ENCODE data around the gene MARK1.

MARK1 gene

GRCh38 chr1:220491891-220492290 lies 36.0 kb upstream of the MARK1 start:
- H3K4me3 ChIP-seq (ENCODE audit: low read depth, low read length) = no peak overlapping the region
- in situ Hi-C loops (cut with HindIII; ENCODE audit: low sequenced_read_pairs) = no loop called here
- TF ChIP-seq, protein P1, sequence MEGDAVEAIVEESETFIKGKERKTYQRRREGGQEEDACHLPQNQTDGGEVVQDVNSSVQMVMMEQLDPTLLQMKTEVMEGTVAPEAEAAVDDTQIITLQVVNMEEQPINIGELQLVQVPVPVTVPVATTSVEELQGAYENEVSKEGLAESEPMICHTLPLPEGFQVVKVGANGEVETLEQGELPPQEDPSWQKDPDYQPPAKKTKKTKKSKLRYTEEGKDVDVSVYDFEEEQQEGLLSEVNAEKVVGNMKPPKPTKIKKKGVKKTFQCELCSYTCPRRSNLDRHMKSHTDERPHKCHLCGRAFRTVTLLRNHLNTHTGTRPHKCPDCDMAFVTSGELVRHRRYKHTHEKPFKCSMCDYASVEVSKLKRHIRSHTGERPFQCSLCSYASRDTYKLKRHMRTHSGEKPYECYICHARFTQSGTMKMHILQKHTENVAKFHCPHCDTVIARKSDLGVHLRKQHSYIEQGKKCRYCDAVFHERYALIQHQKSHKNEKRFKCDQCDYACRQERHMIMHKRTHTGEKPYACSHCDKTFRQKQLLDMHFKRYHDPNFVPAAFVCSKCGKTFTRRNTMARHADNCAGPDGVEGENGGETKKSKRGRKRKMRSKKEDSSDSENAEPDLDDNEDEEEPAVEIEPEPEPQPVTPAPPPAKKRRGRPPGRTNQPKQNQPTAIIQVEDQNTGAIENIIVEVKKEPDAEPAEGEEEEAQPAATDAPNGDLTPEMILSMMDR (IDR thresholded peaks at IDR 0.05; ENCODE audit: low read depth, low read length) = no peak
- DNase-seq (ENCODE audit: low read depth, low spot score) = no peak

GRCh38 chr1:220497220-220497947 lies 30.6 kb upstream of the MARK1 start:
- in situ Hi-C loops (cut with HindIII; ENCODE audit: low sequenced_read_pairs) = no loop called here
- DNase-seq (ENCODE audit: low read depth, low spot score) = no peak
- TF ChIP-seq, protein P1 (IDR thresholded peaks at IDR 0.05; ENCODE audit: low read depth, low read length) = no peak
- no peak overlapping the region for H3K4me3 ChIP-seq (ENCODE audit: low read depth, low read length)

DNA sequence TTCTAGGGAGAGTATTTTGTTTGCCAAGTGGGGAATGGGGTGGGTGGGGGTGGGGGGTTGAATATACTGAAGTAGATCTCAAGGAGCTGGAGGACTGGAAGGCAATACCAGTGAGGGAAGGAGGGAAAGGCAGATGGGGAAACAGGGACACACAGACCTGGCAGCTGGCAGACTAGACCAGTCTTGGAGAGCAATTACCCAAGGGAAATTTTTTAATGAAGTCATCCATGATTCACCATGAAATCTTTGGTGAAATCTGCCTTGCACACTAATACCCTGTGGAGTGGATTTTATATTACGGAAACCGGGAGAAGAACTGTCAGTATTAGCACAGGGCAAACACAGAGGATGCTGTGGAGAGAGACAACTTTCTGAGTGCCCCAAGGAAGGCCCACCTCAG lies 29.7 kb upstream of the MARK1 start:
- DNase-seq (ENCODE audit: low read depth, low spot score) = no peak
- in situ Hi-C loops (cut with HindIII; ENCODE audit: low sequenced_read_pairs) = no loop called here
- no peak overlapping the region for H3K4me3 ChIP-seq (ENCODE audit: low read depth, low read length)
- TF ChIP-seq, protein P1 (IDR thresholded peaks at IDR 0.05; ENCODE audit: low read depth, low read length) = no peak

DNA sequence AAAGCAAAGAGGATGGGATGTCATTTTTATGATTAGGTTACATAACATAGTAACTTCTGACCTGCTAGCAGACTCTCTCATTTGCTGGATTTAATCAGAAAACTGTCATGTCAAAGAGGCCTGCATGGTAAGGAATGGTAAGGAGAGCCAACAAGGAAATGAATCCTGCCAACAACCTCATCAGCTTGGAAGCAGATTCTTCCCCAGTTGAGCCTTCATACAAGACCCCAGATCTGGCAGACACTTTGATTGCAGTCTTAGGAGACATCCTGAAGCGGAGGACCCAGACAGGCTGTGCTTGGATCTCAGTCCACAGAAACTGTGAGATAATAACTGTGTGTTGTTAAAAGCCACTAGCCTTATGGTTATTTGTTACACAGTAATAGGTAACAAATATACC lies 27.6 kb upstream of the MARK1 start:
- H3K4me3 ChIP-seq (ENCODE audit: low read depth, low read length) = no peak overlapping the region
- in situ Hi-C loops (cut with HindIII; ENCODE audit: low sequenced_read_pairs) = no loop called here
- no peak for DNase-seq (ENCODE audit: low read depth, low spot score)
- TF ChIP-seq, protein P1 (IDR thresholded peaks at IDR 0.05; ENCODE audit: low read depth, low read length) = no peak

GRCh38 chr1:220504329-220504728 lies 23.6 kb upstream of the MARK1 start:
- no peak overlapping the region for H3K4me3 ChIP-seq (ENCODE audit: low read depth, low read length)
- in situ Hi-C loops (cut with HindIII; ENCODE audit: low sequenced_read_pairs) = no loop called here
- no peak for DNase-seq (ENCODE audit: low read depth, low spot score)
- TF ChIP-seq, protein P1 (IDR thresholded peaks at IDR 0.05; ENCODE audit: low read depth, low read length) = no peak

DNA sequence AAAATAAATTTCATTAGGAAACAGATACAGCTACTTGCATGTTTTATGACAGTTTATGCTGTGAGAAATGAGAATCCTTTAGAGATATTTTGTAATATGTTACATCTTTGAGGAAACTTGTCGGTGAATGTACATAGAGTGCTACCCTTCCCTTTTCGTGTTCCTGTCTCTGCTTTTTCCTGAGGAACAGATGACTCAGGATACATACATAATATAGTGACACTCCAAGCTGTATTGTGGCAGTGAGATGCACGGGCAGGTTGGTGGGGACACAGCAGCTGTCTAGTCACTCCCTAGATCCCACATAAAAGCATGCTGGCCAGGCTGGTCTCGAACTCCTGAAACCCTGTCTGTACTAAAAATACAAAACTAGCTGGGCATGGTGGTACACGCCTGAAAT lies 20.9 kb upstream of the MARK1 start:
- no peak for DNase-seq (ENCODE audit: low read depth, low spot score)
- TF ChIP-seq, protein P1 (IDR thresholded peaks at IDR 0.05; ENCODE audit: low read depth, low read length) = no peak
- in situ Hi-C loops (cut with HindIII; ENCODE audit: low sequenced_read_pairs) = no loop called here
- no peak overlapping the region for H3K4me3 ChIP-seq (ENCODE audit: low read depth, low read length)

All from astrocyte of the spinal cord (primary cell).